WERI-Rb-1 (cell line): Measurements from ENCODE around the gene JAZF1.

Experiments
- DNase-seq: peaks from one replicate; pipeline ENCODE4 v3.0.0-alpha.2; 2020
- H3K27ac ChIP-seq: fragments of 250-450 bp; sonication (Bioruptor Pico); 2 replicates; pipeline ENCODE4 v1.5.1; 2020; ENCODE audit warnings: mild to moderate bottlenecking, moderate library complexity
- H3K27me3 ChIP-seq: fragments of 250-450 bp; sonication (Bioruptor Pico); 2 replicates; pipeline ENCODE4 v1.5.1; 2021; ENCODE audit warnings: mild to moderate bottlenecking, low read depth, moderate library complexity; ENCODE audit not compliant: insufficient read depth, severe bottlenecking
- H3K36me3 ChIP-seq: fragments of 250-450 bp; sonication (Bioruptor Pico); 2 replicates; pipeline ENCODE4 v1.5.1; 2020; ENCODE audit warnings: mild to moderate bottlenecking, moderate library complexity
- H3K4me3 ChIP-seq: 2 replicates; pipeline ENCODE4 v1.5.1; 2011; ENCODE audit warnings: low read depth, mild to moderate bottlenecking, control low read depth, low read length
- H3K9me3 ChIP-seq: fragments of 250-450 bp; sonication (Bioruptor Pico); 2 replicates; pipeline ENCODE4 v1.5.1; 2021; ENCODE audit warnings: mild to moderate bottlenecking, moderate library complexity; ENCODE audit not compliant: severe bottlenecking
- TF ChIP-seq, protein P1 (sequence below): IDR thresholded peaks from 2 replicates; pipeline ENCODE4 v1.5.1; 2011; ENCODE audit warnings: low read depth, mild to moderate bottlenecking, control low read depth, inconsistent platforms, low read length

Gene JAZF1

DNA sequence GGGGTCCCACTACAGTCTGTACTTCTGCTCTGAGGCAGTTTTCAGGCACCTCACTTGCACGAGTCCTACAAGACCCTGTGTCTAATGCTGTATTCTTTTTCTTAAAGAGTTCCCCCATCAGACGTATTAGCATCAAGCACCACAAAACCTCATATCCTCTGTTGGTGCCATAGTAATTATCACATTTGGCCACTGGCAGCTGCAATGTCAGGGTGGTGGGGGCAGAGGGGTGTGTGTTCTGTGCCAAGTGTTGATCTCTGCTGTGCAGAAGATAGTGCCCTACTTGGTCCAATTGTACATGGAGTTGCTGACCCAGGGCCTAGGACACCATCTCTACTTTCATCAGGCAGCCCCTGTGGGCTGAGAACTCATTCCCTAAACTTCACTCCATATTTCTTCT lies 20.0 kb upstream of the JAZF1 start:
- Histone ChIP-seq H3K27ac (no peak overlapping the region), H3K4me3 (no peak overlapping the region), H3K9me3 (no peaks in the 10 kb centered on the region), H3K36me3 (no peaks in the 10 kb centered on the region), H3K27me3 (peaks cover 12% of the 10 kb centered on the region)
- DNase-seq = no peak
- TF ChIP-seq, protein P1, sequence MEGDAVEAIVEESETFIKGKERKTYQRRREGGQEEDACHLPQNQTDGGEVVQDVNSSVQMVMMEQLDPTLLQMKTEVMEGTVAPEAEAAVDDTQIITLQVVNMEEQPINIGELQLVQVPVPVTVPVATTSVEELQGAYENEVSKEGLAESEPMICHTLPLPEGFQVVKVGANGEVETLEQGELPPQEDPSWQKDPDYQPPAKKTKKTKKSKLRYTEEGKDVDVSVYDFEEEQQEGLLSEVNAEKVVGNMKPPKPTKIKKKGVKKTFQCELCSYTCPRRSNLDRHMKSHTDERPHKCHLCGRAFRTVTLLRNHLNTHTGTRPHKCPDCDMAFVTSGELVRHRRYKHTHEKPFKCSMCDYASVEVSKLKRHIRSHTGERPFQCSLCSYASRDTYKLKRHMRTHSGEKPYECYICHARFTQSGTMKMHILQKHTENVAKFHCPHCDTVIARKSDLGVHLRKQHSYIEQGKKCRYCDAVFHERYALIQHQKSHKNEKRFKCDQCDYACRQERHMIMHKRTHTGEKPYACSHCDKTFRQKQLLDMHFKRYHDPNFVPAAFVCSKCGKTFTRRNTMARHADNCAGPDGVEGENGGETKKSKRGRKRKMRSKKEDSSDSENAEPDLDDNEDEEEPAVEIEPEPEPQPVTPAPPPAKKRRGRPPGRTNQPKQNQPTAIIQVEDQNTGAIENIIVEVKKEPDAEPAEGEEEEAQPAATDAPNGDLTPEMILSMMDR = no peak

DNA sequence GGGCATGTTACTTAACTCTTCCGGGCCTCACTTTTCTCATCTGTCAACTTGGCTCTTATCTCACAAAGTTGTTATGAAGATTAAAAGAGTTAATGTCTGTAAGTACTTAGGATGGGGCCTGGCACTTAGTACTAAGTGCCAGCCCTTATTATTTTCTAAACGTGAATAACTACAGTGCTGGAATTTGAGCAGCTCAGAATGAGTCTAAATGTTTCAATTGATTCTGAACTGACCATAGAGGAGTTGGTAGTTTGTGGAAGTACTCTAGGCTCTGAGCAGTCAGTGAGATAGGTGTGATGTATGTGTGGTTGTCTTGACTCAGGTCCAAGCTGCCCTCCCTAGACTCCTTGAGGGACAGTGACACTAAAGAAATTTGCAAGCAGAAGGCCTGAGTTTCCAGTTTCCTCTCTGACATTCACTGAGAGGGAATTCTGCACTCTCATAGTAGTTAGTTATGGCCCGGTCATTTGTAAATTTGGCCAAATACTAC lies 18.5 kb upstream of the JAZF1 start:
- Histone ChIP-seq H3K9me3 (no peaks in the 10 kb centered on the region), H3K27ac (no peak overlapping the region), H3K4me3 (no peak overlapping the region), H3K36me3 (no peaks in the 10 kb centered on the region), H3K27me3 (peaks cover 9% of the 10 kb centered on the region)
- no peak for DNase-seq
- TF ChIP-seq, protein P1 = no peak

DNA sequence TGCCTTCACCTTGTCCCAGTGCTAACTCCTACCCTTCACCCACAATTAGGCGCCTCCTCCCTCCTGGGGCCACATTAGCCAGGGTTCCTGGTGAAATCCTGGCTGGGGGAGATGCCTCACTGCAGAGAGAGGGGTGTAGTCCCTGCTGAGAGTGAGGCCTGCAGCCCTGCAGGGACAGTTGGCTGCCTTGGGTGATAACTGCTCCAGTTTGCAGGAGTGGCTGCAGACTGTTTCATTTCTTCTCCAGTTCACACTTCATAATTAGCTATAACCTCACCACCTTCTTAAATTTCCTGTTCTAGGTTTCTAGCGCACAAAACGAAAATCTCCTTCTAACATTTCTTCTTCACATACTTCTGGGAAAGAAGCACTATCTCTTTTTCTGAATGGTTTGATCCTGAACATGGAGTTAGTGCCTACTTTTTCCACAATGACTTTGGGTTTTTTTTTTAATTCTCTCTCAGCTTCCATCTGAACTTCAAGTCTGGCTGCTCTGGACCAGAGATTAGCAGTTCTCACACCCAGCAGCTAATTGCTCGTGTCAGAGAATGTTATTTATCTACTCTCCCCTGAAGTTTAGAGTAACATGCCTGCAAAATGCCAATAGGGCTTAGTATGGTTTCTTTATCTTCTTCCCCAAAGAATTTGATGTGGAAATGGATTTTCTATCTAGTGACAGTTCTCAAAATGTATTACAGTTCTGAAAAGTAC lies 15.5 kb upstream of the JAZF1 start:
- TF ChIP-seq, protein P1 = no peak

GRCh38 chr7:28192786-28193585 lies 12.4 kb upstream of the JAZF1 start:
- no peak for DNase-seq
- Histone ChIP-seq H3K27me3 (peaks cover 32% of the 10 kb centered on the region), H3K4me3 (no peak overlapping the region), H3K27ac (no peak overlapping the region), H3K36me3 (no peaks in the 10 kb centered on the region), H3K9me3 (no peaks in the 10 kb centered on the region)
- TF ChIP-seq, protein P1 = no peak

More for the DNA sequence above, 15.5 kb upstream of the JAZF1 start:
- Histone ChIP-seq H3K27me3 (peaks cover 13% of the 10 kb centered on the region), H3K9me3 (no peaks in the 10 kb centered on the region), H3K27ac (no peak overlapping the region), H3K36me3 (no peaks in the 10 kb centered on the region), H3K4me3 (no peak overlapping the region)
- DNase-seq = no peak

- TF ChIP-seq, protein P1 = no peak
- H3K9me3 ChIP-seq = no peaks in the 10 kb centered on the region
- no peak overlapping the region for H3K4me3 ChIP-seq
- no peak for DNase-seq
- no peak overlapping the region for H3K27ac ChIP-seq
- no peaks in the 10 kb centered on the region for H3K36me3 ChIP-seq
- peaks cover 39% of the 10 kb centered on the region for H3K27me3 ChIP-seq
These were observed 11.2 kb upstream of the JAZF1 start for GRCh38 chr7:28191751-28192150.
